ENCODE measurements around the gene MRPS7. TPM values are rescaled to one million over a fixed set of nuclear protein-coding genes. Genes with fewer than 3 reads are reported as not detected.
A peak's percentile ranks its signal among the peaks of the same experiment; 100 is the strongest.

Gene MRPS7
- total RNA-seq, 1 donor: 45.6 TPM

DNA sequence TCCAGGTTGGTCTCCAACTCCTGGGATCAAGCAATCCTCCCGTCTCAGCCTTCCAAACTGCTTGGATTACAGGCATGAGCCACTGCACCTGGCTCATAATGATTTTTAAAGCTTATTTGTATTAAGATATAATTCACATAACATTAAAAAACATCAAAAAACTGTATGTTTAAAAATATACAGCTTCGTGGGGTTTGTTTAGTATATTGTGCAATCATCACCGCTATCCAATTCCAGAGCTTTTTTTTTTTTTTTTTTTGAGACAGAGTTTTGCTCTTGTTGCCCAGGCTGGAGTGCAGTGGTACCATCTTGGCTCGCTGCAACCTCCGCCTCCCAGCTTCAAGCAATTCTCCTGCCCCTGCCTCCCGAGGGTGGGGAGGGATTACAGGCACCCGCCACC lies 38.6 kb downstream of the MRPS7 start:
- H3K36me3 ChIP-seq (ENCODE audit: insufficient read depth, low read length): no peaks in the 10 kb centered on the region
- no peak overlapping the region for H3K27ac ChIP-seq (ENCODE audit: low read depth, low read length)
- H4K20me1 ChIP-seq (ENCODE audit: insufficient read depth, low read length): no peaks in the 10 kb centered on the region
- DNase-seq (ENCODE audit: insufficient read length, low spot score, missing footprints): no peak
- H3K4me1 ChIP-seq (ENCODE audit: insufficient read depth, low read length): no peaks in the 10 kb centered on the region
- TF ChIP-seq CTCF (IDR thresholded peaks at IDR 0.05; ENCODE audit: extremely low read depth, low read depth, low read length): no peak
- no peaks in the 10 kb centered on the region for H3K79me2 ChIP-seq (ENCODE audit: insufficient read depth, low read length)
- H3K4me3 ChIP-seq (ENCODE audit: insufficient read depth, low read length): no peak overlapping the region
- H3K9me3 ChIP-seq (ENCODE audit: low read depth, low read length): no peaks in the 10 kb centered on the region
- H3K4me2 ChIP-seq (ENCODE audit: insufficient read depth, low read length): no peak overlapping the region
- no peaks in the 10 kb centered on the region for H3K27me3 ChIP-seq (ENCODE audit: insufficient read depth, low read length)
- H2AFZ ChIP-seq (ENCODE audit: low read length): no peak overlapping the region

DNA sequence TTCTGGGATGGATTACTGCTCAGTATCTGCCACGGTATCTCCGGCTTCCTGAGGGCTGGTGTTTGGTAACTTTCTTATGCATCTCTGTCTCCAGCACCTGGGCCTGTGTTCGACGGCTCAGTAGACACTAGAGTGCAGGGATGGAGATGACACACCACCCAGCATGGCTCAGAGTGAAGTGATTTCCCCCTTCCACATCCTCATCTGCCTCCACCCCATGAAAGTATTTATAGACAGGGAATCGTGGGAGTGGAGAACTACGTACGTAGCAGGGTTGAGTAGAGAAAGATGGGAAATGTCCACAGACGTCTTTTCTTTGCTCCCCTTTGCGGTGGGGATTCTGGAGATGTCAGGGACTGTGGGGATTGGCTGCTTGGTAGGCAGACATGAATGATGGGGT lies 39.4 kb downstream of the MRPS7 start:
- Histone ChIP-seq H3K4me1 (ENCODE audit: insufficient read depth, low read length) (no peaks in the 10 kb centered on the region), H3K36me3 (ENCODE audit: insufficient read depth, low read length) (no peaks in the 10 kb centered on the region), H3K4me3 (ENCODE audit: insufficient read depth, low read length) (no peak overlapping the region), H3K27ac (ENCODE audit: low read depth, low read length) (no peak overlapping the region), H3K9me3 (ENCODE audit: low read depth, low read length) (no peaks in the 10 kb centered on the region), H4K20me1 (ENCODE audit: insufficient read depth, low read length) (no peaks in the 10 kb centered on the region), H3K27me3 (ENCODE audit: insufficient read depth, low read length) (no peaks in the 10 kb centered on the region), H3K4me2 (ENCODE audit: insufficient read depth, low read length) (no peak overlapping the region), H3K79me2 (ENCODE audit: insufficient read depth, low read length) (no peaks in the 10 kb centered on the region), H2AFZ (ENCODE audit: low read length) (no peak overlapping the region)
- TF ChIP-seq CTCF (IDR thresholded peaks at IDR 0.05; ENCODE audit: extremely low read depth, low read depth, low read length): no peak
- DNase-seq (ENCODE audit: insufficient read length, low spot score, missing footprints): no peak

- no peak overlapping the region for H3K27ac ChIP-seq (ENCODE audit: low read depth, low read length)
- no peak overlapping the region for H3K4me3 ChIP-seq (ENCODE audit: insufficient read depth, low read length)
- H4K20me1 ChIP-seq (ENCODE audit: insufficient read depth, low read length): no peaks in the 10 kb centered on the region
- H3K4me2 ChIP-seq (ENCODE audit: insufficient read depth, low read length): no peak overlapping the region
- DNase-seq (ENCODE audit: insufficient read length, low spot score, missing footprints): no peak
- no peaks in the 10 kb centered on the region for H3K36me3 ChIP-seq (ENCODE audit: insufficient read depth, low read length)
- no peaks in the 10 kb centered on the region for H3K9me3 ChIP-seq (ENCODE audit: low read depth, low read length)
- no peak for TF ChIP-seq CTCF (IDR thresholded peaks at IDR 0.05; ENCODE audit: extremely low read depth, low read depth, low read length)
- no peaks in the 10 kb centered on the region for H3K27me3 ChIP-seq (ENCODE audit: insufficient read depth, low read length)
- H3K79me2 ChIP-seq (ENCODE audit: insufficient read depth, low read length): no peaks in the 10 kb centered on the region
- no peaks in the 10 kb centered on the region for H3K4me1 ChIP-seq (ENCODE audit: insufficient read depth, low read length)
- no peak overlapping the region for H2AFZ ChIP-seq (ENCODE audit: low read length)
These were observed 40.0 kb downstream of the MRPS7 start for GRCh38 chr17:75301502-75302206.

DNA sequence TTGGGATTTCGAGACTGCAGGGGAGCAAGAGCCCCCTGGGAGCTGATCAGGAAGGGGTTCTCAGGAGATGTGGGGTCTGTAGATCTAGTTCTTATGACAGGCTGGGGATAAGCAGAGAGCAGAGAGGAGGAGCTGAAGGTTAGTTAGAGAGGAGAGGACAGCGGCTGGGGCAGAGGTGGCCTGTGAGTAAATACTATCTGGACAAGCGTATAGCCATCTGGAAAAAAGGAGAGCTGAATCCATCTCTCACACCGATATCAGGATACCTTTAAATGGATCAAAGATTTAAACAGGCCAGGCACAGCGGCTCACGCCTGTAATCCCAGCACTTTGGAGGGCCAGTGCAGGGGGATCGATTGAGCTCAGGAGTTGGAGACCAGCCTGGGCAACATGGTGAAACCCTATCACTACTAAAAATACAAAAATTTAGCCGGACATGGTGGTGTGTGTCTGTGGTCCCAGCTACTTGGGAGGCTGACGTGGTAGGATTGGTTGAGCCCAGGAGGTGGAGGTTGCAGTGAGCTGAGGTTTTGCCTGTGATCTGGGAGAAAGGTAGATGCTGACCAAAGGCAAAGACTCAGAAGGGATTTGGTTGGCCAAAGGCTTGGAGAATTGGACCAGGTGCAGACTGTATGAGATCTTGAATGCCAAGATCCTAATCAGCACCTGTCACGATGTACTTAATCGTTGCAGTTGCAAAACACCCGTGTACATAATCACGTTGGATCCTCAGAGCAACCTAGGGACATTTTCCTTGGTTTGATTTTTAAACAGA lies 46.5 kb downstream of the MRPS7 start:
- no peak overlapping the region for H3K4me2 ChIP-seq (ENCODE audit: insufficient read depth, low read length)
- no peaks in the 10 kb centered on the region for H3K36me3 ChIP-seq (ENCODE audit: insufficient read depth, low read length)
- H4K20me1 ChIP-seq (ENCODE audit: insufficient read depth, low read length): no peaks in the 10 kb centered on the region
- H3K9me3 ChIP-seq (ENCODE audit: low read depth, low read length): no peaks in the 10 kb centered on the region
- H3K4me1 ChIP-seq (ENCODE audit: insufficient read depth, low read length): no peaks in the 10 kb centered on the region
- H3K79me2 ChIP-seq (ENCODE audit: insufficient read depth, low read length): no peaks in the 10 kb centered on the region
- H3K27me3 ChIP-seq (ENCODE audit: insufficient read depth, low read length): no peaks in the 10 kb centered on the region
- peak; percentile 48 for DNase-seq (ENCODE audit: insufficient read length, low spot score, missing footprints)
- H2AFZ ChIP-seq (ENCODE audit: low read length): no peak overlapping the region
- H3K4me3 ChIP-seq (ENCODE audit: insufficient read depth, low read length): no peak overlapping the region
- TF ChIP-seq CTCF (IDR thresholded peaks at IDR 0.05; ENCODE audit: extremely low read depth, low read depth, low read length): no peak
- no peak overlapping the region for H3K27ac ChIP-seq (ENCODE audit: low read depth, low read length)

All from osteoblast (primary cell).